Measurements from ENCODE around the gene PDPK1.
"Not testable (repeated sequence)": the region's sequence is repeated elsewhere in the genome, so short reads cannot be mapped to it uniquely, and the experiment has no call there.

GRCh38 chr16:2632291-2632690 lies 94.5 kb downstream of the PDPK1 start:
- TF ChIP-seq CTCF (IDR thresholded peaks at IDR 0.05); ZFX (IDR thresholded peaks at IDR 0.05; ENCODE audit: borderline replicate concordance): not testable (repeated sequence)
